ENCODE data around the gene FOXP1. TPM values are rescaled to one million over a fixed set of nuclear protein-coding genes. Genes with fewer than 3 reads are reported as not detected.
A peak's percentile ranks its signal among the peaks of the same experiment; 100 is the strongest.

FOXP1 gene
- total and polyA plus RNA-seq, 5 experiments from 2014 or later, result 280 to 443 (median 382) TPM

DNA sequence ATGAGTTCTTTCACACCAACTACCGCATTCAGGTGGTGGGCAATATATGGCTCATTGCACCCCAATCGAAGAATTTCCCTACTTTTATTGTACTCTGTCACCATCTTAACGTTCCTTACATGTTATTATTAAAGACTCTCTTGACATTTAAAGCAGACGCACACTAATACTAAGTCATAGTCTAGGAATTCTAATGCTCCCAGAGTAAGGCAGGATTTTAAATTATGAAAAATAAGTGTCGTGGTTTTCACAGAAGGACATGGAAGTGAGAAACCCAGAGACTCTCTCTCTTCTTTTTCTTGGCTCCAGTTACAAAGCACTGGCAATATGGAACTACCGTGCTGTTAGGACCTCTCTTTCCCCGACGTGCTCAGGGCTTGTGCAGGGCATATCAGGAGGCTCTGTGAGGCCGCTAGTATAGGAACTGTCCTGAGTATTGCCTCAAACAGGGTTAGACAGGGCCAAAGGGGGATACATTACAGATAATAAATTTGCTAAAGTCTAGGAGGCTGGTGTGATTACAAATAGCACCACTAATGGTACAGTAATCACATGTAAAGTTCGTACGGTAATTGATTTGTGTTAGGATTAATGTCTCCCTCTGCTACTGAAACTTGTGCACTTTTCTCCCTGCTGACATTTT is 590.8 kb downstream of the FOXP1 start:
- Mint-ChIP-seq H3K36me3 (peaks cover 4 to 84% (median 19%) of the 10 kb centered on the region in 3 donors), H3K27me3 (no peaks in the 10 kb centered on the region), H3K4me3 (peak overlapping the region in 1 of 10 donors; percentile 32), H3K4me1 (peaks cover 42 to 88% (median 64%) of the 10 kb centered on the region in 4 donors), H3K9me3 (no peaks in the 10 kb centered on the region), H3K27ac (peak overlapping the region; percentile 18 to 76 (median 65))
- POLR2A ChIA-PET, result interaction anchor here (0.6 to 1.0 kb wide), 4 partner anchors 10 to 992 kb away, joined by 3 to 4 read pairs (median 4); no protein-coding TSS in a partner anchor
- DNase-seq (no peak), ATAC-seq (no peak)

DNA sequence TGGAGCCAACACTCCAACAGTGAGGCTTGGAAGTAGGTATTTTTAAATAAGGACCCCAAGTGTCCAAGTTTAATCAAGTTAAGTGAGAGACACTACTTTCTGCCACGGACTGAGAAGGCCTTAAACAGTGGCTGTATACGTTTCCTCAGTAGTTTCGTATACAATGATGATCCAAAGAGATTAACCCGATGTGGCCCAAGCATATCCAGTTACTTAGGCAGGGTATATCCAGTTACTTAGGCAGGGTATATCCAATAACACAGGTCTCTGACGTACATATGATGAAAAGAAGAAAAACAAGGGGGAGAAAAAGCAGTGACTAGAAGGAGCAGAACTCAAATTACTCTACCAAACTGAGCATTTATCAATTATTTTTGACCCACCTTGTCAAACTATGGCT is 591.4 kb downstream of the FOXP1 start:
- peaks cover 45 to 88% (median 63%) of the 10 kb centered on the region in 4 donors for H3K4me1 Mint-ChIP-seq

DNA sequence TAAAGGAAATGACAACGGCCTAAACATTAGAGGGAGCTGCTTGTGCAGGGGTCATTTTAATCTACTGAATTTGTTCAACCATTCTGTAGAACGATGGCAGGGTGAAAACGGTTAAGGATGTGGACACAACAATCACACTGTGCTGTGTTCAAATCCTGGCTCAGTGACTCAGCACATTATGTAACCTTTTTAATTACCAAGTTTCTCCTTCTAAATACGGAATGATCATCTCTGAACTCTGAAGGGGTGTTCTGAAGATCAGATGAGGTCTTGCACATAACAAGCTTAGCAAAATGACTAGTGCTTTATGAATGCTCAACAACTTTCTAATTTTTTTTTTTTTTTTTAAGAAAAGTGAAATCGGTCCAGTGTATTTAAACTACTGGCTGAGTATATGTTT is 592.8 kb downstream of the FOXP1 start:
- peak; percentile 31 to 36 for ATAC-seq
- peak overlapping the region; percentile 17 to 87 (median 60) for H3K27ac Mint-ChIP-seq
- H3K9me3 Mint-ChIP-seq, result no peaks in the 10 kb centered on the region
- peaks cover 0 to 85% (median 36%) of the 10 kb centered on the region in 3 donors for H3K36me3 Mint-ChIP-seq
- DNase-seq, result no peak
- no peaks in the 10 kb centered on the region for H3K27me3 Mint-ChIP-seq
- POLR2A ChIA-PET, result no interaction called here
- peaks cover 42 to 84% (median 65%) of the 10 kb centered on the region in 4 donors for H3K4me1 Mint-ChIP-seq
- peak overlapping the region in 5 of 10 donors; percentile 38 to 73 (median 69) for H3K4me3 Mint-ChIP-seq

More for the DNA sequence above, 591.4 kb downstream of the FOXP1 start:
- POLR2A ChIA-PET, result no interaction called here
- ATAC-seq, result no peak
- DNase-seq, result no peak
- Mint-ChIP-seq H3K27ac (peak overlapping the region in 9 of 10 donors; percentile 2 to 76 (median 60)), H3K9me3 (no peaks in the 10 kb centered on the region), H3K4me3 (peak overlapping the region in 2 of 10 donors; percentile 56 to 69), H3K27me3 (no peaks in the 10 kb centered on the region), H3K36me3 (peaks cover 2 to 84% (median 25%) of the 10 kb centered on the region in 3 donors)

DNA sequence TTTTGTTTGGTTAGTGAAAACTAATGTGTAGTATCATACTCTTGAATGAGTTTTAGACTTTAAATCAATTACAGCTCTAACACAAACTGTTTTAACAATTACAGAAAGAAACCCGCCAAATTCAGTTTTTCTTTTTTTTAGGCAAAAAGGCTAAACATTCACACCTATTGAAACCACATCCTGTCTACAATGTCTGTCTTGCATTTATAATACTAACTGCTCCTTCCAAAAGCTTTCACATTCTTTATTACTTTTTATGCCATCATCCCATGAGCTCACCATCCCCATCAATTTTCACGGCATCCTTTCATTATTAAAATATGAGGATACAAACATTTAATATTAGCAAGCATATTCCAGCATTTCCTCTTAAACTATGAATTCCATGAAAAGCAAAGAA is 593.3 kb downstream of the FOXP1 start:
- ATAC-seq (peak; percentile 46 to 67), DNase-seq (peak in 3 of 10 donors; percentile 22 to 39 (median 24))
- POLR2A ChIA-PET, result no interaction called here
- peak overlapping the region; percentile 27 to 87 (median 64) for H3K27ac Mint-ChIP-seq
- no peaks in the 10 kb centered on the region for H3K27me3 Mint-ChIP-seq
- H3K4me3 Mint-ChIP-seq, result peak overlapping the region in 9 of 10 donors; percentile 14 to 73 (median 56)
- H3K36me3 Mint-ChIP-seq, result peaks cover 0 to 85% (median 37%) of the 10 kb centered on the region in 3 donors
- no peaks in the 10 kb centered on the region for H3K9me3 Mint-ChIP-seq
- H3K4me1 Mint-ChIP-seq, result peaks cover 40 to 79% (median 66%) of the 10 kb centered on the region in 4 donors

DNA sequence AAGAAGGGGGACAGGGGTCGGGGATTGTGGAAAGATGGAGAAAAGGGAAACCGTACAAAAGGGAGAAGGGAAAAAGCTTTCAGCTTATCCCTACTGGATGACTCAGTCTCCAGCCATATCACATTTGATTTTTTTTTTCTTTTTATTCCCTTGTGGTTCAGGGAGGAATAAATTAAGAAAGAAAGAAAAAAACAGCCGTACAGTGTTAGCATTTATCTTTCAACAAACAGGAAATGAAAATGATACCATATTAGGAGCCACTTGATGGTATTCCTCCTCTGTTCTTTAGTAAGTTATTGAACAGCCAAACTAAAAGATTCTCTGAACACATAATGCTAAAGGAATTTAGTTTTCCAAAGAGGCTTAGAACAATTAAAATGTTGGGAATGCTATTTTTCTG is 594.4 kb downstream of the FOXP1 start:
- POLR2A ChIA-PET, result no interaction called here
- no peak overlapping the region for H3K4me3 Mint-ChIP-seq
- peak in 1 of 2 donors; percentile 30 for ATAC-seq
- H3K27ac Mint-ChIP-seq, result peak overlapping the region in 3 of 10 donors; percentile 14 to 60 (median 43)
- no peak for DNase-seq
- H3K36me3 Mint-ChIP-seq, result peaks cover 3 to 85% (median 46%) of the 10 kb centered on the region in 3 donors
- H3K4me1 Mint-ChIP-seq, result peaks cover 46 to 80% (median 69%) of the 10 kb centered on the region in 4 donors
- no peaks in the 10 kb centered on the region for H3K27me3 Mint-ChIP-seq
- H3K9me3 Mint-ChIP-seq, result no peaks in the 10 kb centered on the region

DNA sequence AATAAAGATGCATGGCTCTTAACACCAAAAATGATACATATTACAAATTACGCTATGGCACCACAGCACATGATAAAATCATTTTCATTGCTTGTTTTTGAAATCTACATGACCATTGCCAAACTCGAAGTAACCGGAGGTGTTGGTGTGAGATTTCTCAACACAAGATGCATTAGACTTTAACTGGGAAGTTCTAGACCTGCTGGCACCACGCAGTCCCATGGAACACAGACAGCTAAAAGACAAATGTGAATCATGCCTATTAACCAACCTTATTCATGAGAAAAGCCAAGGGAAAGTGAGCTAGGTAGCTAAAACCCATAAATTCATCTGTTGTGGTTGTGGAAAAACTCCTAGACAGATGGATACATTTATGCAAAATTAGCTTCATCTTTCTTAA is 595.4 kb downstream of the FOXP1 start:
- H3K4me3 Mint-ChIP-seq, result no peak overlapping the region
- peaks cover 6 to 84% (median 47%) of the 10 kb centered on the region in 3 donors for H3K36me3 Mint-ChIP-seq
- H3K9me3 Mint-ChIP-seq, result no peaks in the 10 kb centered on the region
- peak overlapping the region in 2 of 10 donors; percentile 39 to 83 for H3K27ac Mint-ChIP-seq
- ATAC-seq (no peak), DNase-seq (no peak)
- POLR2A ChIA-PET, result no interaction called here
- H3K27me3 Mint-ChIP-seq, result no peaks in the 10 kb centered on the region
- H3K4me1 Mint-ChIP-seq, result peaks cover 47 to 83% (median 72%) of the 10 kb centered on the region in 4 donors

DNA sequence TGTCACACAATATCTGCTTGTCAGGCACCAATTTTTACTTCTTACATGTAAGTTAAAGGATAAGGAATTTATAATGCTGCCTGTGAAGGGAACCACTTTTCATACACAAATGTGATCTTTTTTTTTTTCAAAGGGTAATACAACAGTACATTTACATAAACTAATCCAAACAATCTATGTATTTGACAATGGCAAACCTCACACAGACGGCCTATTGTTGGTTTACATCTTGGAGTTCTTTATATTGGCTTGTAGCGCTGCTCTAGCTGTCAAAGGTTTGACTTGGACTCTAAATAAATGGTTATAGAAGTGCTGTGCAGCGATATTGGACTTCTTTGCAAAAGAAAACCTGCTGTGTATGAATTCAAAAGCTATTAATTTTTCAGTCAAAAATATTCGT is 598.0 kb downstream of the FOXP1 start:
- Mint-ChIP-seq H3K27me3 (no peaks in the 10 kb centered on the region), H3K36me3 (peaks cover 6 to 83% (median 53%) of the 10 kb centered on the region in 3 donors), H3K4me1 (peaks cover 44 to 83% (median 71%) of the 10 kb centered on the region in 4 donors), H3K9me3 (no peaks in the 10 kb centered on the region), H3K27ac (peak overlapping the region in 2 of 10 donors; percentile 55 to 60), H3K4me3 (no peak overlapping the region)
- no peak for DNase-seq
- POLR2A ChIA-PET, result no interaction called here
- ATAC-seq, result no peak

DNA sequence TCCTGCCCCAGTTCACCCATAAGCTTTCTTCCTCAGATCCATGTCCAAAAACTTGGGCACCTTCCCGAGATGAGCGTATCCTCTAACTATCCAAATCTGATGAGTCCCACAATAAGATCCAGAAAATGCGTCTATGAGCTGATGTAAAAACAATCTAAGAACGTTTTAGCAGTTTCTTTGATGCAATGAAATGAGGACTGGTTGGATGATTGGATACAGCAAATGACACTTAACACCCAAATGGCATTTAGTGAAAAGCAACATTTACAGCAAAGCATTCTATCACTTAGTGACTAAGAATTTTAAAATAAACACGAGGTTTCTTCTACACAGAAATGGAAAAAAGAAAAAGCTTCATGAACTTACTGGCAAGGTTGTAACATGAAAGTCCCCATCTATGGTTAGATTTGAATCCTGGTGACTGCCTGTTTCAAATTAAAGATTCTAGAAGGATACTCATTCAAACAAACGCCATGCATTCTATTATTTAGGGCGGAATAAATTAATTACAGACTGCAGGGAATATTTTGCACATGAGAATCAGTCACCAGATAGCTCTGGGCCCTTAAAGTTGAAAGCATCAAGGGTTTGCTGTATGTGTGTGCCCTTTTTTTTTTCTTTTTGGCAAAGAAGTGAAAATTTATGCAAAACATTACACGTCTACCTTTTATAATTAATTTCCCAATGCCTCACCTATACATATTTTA is 598.6 kb downstream of the FOXP1 start:
- peak overlapping the region in 1 of 10 donors; percentile 23 for H3K4me3 Mint-ChIP-seq
- H3K27me3 Mint-ChIP-seq, result no peaks in the 10 kb centered on the region
- peaks cover 43 to 83% (median 71%) of the 10 kb centered on the region in 4 donors for H3K4me1 Mint-ChIP-seq
- DNase-seq (no peak), ATAC-seq (no peak)
- POLR2A ChIA-PET, result interaction anchor here (0.6 kb wide), 1 partner anchor 530 kb away, joined by 4 read pairs; no protein-coding TSS in a partner anchor
- no peaks in the 10 kb centered on the region for H3K9me3 Mint-ChIP-seq
- peak overlapping the region in 9 of 10 donors; percentile 20 to 93 (median 79) for H3K27ac Mint-ChIP-seq
- H3K36me3 Mint-ChIP-seq, result peaks cover 6 to 86% (median 48%) of the 10 kb centered on the region in 3 donors

DNA sequence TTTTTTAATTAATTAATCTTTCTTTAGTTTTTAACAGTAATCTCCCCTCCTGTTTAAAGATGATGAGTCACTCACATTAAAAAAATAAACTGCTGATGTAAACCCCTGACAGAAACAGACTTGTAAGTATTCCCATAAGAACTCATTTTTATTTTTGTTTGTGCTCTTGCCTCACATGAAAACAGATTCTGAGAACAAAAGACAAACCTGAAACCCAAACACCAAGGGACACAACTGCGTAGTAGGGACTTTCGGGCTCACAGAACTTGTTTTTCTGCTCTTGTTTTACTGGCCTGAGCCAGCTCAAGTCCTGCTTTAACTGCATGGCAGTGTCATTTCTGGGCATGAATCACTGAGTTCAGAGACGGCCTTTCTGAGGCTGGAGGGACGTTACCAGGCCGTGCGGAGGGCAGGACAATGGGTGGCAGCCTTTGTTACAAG is 600.8 kb downstream of the FOXP1 start:
- no peak for DNase-seq
- Mint-ChIP-seq H3K4me3 (peak overlapping the region in 6 of 10 donors; percentile 14 to 52 (median 32)), H3K27me3 (no peaks in the 10 kb centered on the region), H3K9me3 (no peaks in the 10 kb centered on the region), H3K4me1 (peaks cover 42 to 83% (median 67%) of the 10 kb centered on the region in 4 donors), H3K36me3 (peaks cover 6 to 93% (median 51%) of the 10 kb centered on the region in 3 donors), H3K27ac (peak overlapping the region; percentile 63 to 93 (median 80))
- POLR2A ChIA-PET, result no interaction called here
- peak; percentile 13 to 24 for ATAC-seq

DNA sequence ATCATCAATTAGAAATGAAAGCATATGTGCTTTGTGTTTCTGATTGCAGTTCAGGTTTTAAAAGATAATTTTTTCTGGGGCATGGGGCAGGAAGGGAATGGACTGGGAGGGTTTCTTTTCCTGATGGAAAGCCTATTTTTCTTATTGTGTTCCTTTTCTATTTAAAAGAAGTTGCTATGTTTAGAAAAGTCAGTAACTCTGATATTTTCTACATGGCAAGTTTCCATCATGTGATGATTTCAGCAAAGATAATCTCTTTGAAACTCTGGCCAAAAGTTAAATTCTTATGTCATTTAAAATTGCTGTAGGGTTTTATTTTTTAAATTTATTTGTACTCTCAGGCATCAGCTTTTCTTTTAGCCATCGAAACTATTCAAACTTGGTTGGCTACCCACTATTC is 601.2 kb downstream of the FOXP1 start:
- Mint-ChIP-seq H3K27ac (peak overlapping the region in 9 of 10 donors; percentile 83 to 93 (median 88)), H3K36me3 (peaks cover 9 to 93% (median 49%) of the 10 kb centered on the region in 3 donors), H3K4me3 (peak overlapping the region in 5 of 10 donors; percentile 34 to 57 (median 49)), H3K27me3 (no peaks in the 10 kb centered on the region), H3K4me1 (peaks cover 37 to 81% (median 66%) of the 10 kb centered on the region in 4 donors), H3K9me3 (no peaks in the 10 kb centered on the region)
- POLR2A ChIA-PET, result interaction anchor here (0.6 kb wide), 1 partner anchor 23 kb away, joined by 3 read pairs; no protein-coding TSS in a partner anchor
- DNase-seq, result no peak
- ATAC-seq, result no peak

DNA sequence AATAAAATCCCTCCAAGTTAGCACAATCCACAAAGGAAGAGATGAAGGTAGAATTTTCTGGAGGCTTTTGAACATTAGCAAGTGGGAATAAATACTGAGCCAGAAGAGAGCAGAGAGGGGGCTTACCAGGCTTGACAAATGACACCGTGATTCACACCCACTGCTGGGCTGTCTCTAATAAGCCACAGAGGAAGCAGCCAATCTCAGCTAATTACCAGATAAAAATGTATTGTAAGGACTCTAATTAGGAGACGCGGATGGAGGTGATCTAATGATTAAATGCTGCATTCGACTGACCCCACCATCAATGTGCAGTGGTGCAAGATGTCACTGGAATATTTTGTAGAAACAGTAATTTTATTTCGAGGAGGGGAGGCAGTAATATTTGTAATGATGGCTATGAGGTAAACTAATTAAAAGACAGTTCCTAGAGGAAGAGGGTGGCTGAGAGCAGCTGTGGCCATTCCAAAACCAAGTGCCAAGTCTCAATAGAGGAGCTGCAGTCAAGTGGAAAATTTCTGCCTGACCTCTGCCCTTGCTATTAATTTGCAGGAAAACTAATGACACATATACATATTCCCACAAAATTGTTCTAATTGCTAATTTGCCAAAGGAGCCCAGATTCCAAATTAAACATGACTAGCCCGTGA is 602.2 kb downstream of the FOXP1 start:
- H3K4me1 Mint-ChIP-seq, result peaks cover 39 to 73% (median 65%) of the 10 kb centered on the region in 4 donors
- peak overlapping the region; percentile 83 to 93 (median 88) for H3K27ac Mint-ChIP-seq
- no peaks in the 10 kb centered on the region for H3K9me3 Mint-ChIP-seq
- peaks cover 15 to 92% (median 46%) of the 10 kb centered on the region in 3 donors for H3K36me3 Mint-ChIP-seq
- POLR2A ChIA-PET, result interaction anchor here (0.6 kb wide), 1 partner anchor 24 kb away, joined by 3 read pairs; no protein-coding TSS in a partner anchor
- peak overlapping the region in 8 of 10 donors; percentile 14 to 64 (median 55) for H3K4me3 Mint-ChIP-seq
- ATAC-seq (no peak), DNase-seq (no peak)
- H3K27me3 Mint-ChIP-seq, result no peaks in the 10 kb centered on the region

DNA sequence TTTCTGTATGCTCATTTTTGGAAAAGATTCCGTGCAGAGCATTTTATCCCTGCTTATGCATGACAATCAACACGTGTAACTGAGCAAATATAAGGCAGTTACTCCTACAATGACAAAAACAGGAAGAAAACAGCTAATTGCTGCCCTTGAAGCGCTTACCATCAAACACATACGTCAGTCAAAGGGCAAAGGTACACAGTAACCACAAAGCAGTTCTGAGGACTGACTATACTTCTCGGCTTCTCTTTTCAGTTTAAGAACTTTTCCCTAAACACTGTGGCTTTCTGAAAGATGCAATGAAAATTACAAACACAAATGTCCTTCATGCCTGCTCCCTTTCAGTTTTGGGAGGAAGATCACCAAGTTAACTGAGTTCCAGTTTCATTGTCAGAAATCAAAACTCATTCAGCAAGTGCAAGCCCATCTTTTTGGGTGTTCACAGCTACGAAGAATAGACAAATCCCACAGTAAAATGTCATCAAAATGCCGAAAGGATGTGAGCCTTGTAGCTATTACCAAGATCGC is 602.8 kb downstream of the FOXP1 start:
- H3K9me3 Mint-ChIP-seq, result no peaks in the 10 kb centered on the region
- H3K4me3 Mint-ChIP-seq, result peak overlapping the region in 9 of 10 donors; percentile 9 to 64 (median 49)
- peak in 6 of 10 donors; percentile 9 to 64 (median 32) for DNase-seq
- peaks cover 17 to 91% (median 43%) of the 10 kb centered on the region in 3 donors for H3K36me3 Mint-ChIP-seq
- POLR2A ChIA-PET, result no interaction called here
- H3K27ac Mint-ChIP-seq, result peak overlapping the region; percentile 83 to 93 (median 88)
- ATAC-seq, result peak; percentile 65 to 87
- H3K4me1 Mint-ChIP-seq, result peaks cover 35 to 67% (median 62%) of the 10 kb centered on the region in 4 donors
- no peaks in the 10 kb centered on the region for H3K27me3 Mint-ChIP-seq
